NAMALWA (cell line): Measurements from ENCODE around the gene SMG9.

Experiments
- DNase-seq: peaks from one replicate; pipeline ENCODE4 v3.0.0-alpha.2; 2015; ENCODE audit warnings: low spot score

The SMG9 gene

GRCh38 chr19:43721469-43722048 is 33.2 kb downstream of the SMG9 start:
- DNase-seq: no peak

GRCh38 chr19:43720936-43721335 is 33.8 kb downstream of the SMG9 start:
- DNase-seq: no peak

DNA sequence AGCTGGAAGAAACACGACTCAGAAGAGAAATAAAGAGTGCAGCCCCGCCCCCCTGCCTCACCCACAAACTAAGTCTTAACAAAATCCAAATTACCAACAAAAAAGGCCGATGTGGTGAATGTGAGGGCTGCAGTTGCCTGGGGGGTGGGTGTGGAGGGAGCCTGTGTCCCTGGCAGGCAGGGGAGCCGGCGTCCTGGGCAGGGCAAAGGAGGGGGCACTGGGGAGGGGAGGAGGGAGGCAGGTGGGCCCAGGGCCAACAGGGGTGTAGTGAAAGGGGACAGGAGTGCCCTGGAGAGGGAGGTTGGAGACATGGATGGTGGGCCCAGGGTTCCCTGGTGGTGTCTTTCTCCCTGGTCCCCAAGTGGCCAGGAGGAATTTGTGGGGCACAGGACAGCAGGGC is 34.8 kb downstream of the SMG9 start:
- DNase-seq: no peak

DNA sequence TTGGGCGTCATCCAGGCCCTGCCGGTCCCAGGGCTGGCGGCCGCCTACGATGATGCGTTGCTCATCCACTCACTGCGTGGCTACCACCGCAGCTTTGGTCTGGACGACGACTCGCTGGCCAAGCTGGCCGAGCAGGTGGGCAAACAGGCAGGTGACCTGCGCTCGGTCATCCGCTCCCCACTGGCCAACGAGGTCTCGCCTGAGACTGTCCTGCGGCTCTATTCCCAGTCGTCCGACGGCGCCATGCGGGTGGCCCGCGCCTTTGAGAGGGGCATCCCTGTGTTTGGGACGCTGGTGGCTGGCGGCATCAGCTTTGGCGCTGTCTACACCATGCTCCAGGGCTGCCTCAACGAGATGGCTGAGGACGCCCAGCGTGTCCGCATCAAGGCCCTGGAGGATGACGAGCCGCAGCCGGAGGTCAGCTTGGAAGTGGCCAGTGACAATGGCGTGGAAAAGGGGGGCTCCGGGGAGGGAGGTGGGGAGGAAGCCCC is 35.3 kb downstream of the SMG9 start:
- no peak for DNase-seq

DNA sequence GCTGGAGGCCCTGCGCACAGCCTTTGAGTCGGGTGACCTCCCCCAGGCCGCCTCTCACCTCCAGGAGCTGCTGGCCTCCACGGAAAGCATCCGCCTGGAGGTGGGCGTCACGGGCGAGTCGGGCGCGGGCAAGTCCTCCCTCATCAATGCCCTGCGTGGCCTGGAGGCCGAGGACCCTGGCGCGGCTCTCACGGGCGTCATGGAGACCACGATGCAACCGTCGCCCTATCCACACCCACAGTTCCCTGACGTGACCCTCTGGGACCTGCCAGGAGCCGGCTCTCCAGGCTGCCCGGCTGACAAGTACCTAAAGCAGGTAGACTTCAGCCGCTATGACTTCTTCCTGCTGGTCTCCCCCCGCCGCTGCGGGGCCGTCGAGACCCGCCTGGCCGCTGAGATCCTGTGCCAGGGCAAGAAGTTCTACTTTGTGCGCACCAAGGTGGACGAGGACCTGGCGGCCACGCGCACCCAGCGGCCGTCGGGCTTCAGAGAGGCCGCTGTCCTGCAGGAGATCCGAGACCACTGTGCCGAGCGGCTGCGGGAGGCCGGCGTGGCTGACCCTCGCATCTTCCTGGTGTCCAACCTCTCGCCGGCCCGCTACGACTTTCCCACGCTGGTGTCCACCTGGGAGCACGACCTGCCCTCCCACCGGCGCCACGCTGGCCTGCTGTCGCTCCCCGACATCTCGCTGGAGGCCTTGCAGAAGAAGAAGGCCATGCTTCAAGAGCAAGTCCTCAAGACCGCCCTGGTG is 36.0 kb downstream of the SMG9 start:
- no peak for DNase-seq

GRCh38 chr19:43715776-43716175 is 39.0 kb downstream of the SMG9 start, which contains the start of gene IRGC:
Gene IRGC, plus strand, starts transcription at chr19:43716076. Its CDS starts 2,483 bp downstream, at chr19:43718559.
- DNase-seq: no peak

GRCh38 chr19:43713208-43713607 is 41.6 kb downstream of the SMG9 start:
- DNase-seq: no peak

GRCh38 chr19:43711751-43712355 is 42.9 kb downstream of the SMG9 start:
- DNase-seq: no peak

GRCh38 chr19:43708716-43709115 is 46.0 kb downstream of the SMG9 start:
- DNase-seq: no peak

DNA sequence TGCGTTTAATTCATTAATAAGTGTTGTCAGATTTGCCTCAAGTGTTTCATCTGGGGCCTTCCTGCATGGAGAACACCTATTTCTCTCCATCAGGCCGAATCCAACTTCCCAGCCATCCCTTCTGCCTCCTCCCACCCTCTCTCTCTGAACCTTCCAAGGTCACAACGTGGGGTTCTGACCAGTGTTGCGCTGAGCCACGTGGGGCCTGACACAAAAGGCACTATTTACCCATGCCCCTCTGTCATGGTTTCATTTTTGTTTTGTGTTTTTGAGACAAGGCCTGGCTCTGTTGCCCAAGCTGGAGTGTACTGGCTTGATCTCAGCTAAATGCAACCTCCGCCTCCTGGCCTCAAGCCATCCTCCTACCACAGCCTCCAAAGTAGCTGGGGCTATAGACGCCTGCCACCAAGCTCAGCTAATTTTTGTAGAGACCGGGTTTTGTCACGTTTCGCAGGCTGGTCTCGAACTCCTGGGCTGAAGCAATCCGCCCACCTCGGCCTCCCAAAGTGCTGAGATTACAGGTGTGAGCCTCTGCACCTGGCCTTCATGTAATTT is 47.5 kb downstream of the SMG9 start:
- no peak for DNase-seq

DNA sequence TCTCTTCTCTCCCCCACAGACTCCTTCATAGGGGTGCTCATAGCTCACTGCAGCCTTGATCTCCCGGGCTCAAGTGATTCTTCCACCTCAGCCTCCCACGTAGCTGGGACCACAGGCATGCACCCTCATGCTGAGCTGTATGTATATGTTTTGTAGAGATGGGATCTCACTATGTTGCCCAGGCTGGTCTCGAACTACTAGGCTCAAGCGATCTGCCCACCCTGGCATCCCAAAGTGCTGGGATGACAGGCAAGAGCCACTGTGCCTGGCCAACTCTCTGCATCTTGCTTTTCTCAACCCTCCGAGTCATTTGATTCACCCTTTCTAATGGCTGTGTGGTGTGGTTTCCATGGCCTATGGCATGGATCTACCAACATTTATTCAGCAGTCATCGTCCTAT is 49.0 kb downstream of the SMG9 start:
- DNase-seq: no peak

- no peak for DNase-seq
These were observed 50.6 kb downstream of the SMG9 start for GRCh38 chr19:43704002-43704705.

DNA sequence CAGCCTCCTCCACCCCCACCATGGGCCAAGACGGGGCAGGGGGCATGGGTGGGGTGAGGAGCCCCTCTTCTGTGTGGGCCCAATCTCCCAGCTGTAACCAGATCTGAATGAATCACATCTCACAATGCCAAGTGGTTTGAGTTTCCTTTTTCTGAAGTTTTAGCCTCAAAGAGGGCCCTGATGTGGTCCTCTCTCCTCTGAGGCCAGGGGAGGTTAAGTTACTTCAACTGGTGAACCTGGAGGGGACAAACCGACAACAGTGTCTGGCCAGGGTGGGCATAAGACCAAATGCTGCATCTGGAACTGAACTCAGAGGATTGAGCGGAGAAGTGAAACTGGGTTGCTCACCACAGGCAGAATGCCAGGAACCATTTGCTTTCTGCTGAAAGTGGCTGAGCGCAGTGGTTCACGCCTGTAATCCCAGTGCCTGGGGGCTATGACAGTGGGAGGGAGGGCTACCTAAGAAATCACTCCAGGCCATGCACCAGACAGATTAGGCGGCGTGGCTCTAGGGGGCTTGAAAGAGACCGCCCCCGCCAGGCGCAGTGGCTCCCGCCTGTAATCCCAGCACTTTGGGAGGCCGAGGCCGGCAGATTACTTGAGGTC is 54.3 kb downstream of the SMG9 start:
- DNase-seq: no peak

GRCh38 chr19:43699506-43700394 is 55.0 kb downstream of the SMG9 start:
- no peak for DNase-seq

DNA sequence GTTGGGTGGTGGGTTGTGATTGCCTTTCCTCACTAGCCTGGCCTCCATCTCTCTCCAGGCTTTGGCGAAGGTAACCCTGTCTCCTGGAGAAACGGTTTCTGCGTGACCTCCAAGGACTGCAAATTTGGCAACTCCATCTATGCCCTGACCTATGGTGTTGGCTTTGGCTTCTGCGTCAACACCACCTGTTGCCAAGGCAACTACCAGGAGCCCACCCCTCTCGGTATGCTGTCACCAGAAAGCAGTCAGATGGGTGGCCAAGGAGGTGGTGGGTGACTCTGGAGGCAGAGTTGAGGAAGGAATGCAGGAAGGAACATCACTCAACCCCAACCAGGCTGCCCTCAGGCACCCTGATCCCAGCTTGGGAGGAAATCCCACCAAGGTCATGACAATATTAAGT is 57.5 kb downstream of the SMG9 start:
- no peak for DNase-seq

GRCh38 chr19:43695985-43696704 is 58.6 kb downstream of the SMG9 start:
- no peak for DNase-seq

DNA sequence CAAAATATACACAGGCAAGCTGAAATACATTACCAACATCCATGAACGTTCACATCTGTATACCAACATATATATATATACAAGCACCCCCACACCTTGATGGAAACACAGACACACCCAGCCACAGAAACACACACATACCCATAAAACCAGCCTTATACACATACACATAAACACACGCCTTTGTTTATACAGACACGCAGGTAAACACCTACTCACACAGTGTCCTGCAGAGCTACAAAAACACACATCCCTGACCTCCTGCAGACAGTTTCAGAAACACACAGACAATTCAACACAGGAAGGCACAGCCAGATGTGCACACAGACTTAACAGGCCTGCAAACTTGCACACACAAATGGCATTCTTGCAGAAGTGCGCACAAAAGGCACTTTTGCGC is 60.2 kb downstream of the SMG9 start:
- DNase-seq: no peak

GRCh38 chr19:43692877-43693276 is 61.9 kb downstream of the SMG9 start:
- no peak for DNase-seq

DNA sequence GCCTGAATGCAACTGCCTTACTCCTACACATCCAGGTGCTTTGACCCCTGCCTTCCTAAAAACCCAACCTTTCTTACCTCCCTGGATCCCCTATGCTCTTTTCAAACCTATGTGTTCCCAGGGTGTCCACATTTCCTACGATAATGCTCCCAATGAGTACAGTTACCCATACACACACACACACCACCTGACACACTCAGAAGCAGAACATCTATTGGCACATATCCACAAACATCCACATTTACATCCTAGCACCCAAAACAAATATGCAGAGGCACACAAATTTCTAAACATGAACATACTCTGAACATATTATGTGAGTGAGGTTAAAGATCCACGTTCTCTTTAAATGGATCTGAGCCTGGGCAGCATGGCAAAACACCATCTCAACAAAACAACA is 62.4 kb downstream of the SMG9 start:
- DNase-seq: no peak

DNA sequence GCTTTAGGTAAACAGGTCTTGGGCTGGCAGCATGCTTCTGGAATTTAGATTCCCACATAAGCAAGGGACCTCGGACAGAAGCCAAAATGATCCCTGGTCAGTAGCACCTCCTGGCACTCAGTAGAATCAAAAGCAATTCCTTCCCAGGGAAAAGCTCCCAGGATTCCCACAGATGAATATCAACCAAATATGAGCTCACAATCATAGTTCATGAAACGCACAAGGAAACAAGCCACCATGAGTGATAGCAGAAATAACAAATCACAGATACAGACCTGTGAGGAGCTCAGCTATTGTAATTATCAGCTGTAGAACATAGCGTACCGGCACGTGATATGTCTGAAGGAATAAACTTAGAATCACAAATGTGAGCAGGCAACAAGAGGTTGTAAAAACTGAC is 63.0 kb downstream of the SMG9 start:
- no peak for DNase-seq
